HG02970 (cell line): ENCODE results near the gene KCNQ1OT1.

Experiments
- ATAC-seq: cut with Tn5 transposase; IDR thresholded peaks from one replicate; pipeline ENCODE4 v1.9.1; 2021; ENCODE audit warnings: mild to moderate bottlenecking, moderate library complexity, moderate number of reproducible peaks; ENCODE audit not compliant: unreplicated experiment, low FRiP score

KCNQ1OT1 gene

DNA sequence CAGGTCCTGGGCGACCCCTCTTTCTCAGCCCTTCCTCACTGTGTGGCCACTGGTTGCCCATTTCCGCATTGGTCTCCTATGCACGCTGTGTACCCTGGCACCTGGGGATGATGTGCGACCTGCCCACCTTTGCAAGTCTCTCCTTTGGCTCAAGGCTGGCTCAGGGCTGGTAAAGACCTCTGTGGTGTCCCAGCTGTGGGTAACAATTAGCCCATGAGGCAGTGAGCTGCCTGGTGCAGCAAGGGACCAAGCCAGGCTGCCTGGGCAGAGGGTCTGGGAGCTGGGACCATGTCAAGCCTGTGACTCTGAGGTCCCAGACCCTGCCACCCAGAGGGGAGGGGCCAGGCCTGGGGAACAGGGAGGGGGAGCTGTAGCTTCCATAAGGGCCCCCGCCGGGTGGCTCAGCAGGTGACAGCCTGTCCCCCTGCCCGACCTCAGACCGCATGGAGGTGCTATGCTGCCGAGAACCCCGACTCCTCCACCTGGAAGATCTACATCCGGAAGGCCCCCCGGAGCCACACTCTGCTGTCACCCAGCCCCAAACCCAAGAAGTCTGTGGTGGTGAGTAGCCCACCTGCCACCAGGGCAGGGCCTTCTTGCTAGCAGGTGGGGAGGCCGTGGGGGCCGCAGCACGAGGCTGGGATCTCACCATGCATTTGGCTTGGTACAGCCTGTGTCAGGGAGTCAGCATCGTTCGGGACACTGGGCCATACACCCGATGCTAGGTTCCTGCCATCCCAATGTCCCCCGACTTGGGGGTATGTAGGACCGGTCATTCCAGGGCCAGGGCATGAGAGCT, 112.5 kb downstream of the KCNQ1OT1 start:
- no peak for ATAC-seq

DNA sequence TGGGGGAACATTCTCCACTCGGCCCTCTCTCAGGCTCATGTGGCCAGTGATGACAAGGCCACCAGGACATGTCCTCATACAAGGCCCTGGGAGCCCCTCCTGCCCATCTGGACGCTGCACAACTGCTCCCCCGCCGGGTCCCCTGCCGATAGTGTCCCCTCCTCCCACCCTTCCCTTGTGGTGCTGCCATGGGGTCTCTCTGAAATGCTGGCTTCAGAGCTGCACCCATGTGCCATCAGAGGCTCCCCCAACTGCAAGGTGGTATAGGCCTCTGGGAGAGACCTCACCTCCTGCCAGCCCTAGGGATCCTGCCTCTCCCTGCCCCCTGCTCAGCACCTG, 113.0 kb downstream of the KCNQ1OT1 start:
- no peak for ATAC-seq

DNA sequence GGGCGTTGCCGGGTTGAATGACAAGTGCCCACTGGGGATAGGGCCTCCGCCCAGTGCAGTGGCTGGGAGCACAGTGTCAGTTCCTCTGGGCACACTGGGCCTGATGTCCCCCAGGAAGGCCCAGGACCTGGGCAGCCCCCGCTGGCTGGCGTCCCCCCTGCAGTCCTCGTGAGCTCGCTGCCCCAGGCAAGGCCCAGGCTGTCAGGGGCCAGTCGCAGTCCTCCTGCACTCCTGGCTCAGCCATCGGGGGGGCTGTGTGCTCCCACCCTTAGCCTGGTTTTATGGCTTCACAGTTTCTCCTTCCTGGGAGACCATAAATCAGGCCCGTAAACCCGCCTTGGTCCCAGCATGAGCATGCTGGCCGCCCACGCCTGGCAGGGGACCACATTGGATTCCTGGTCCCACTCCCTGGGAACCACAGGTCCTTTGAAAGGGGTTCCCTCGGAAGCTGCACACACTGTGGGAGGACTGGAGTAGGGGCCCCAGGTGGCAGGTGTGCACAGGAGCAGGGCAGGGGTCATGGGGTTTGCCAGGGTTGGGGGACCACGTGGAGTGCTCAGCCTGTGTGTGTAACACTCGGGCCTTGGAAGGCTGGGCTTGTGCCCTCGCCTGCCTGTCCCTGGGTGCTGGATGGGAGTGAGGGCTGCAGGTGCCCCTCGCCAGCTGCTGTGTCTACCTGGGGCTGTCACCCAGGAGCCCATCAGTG, 113.6 kb downstream of the KCNQ1OT1 start:
- ATAC-seq = no peak

DNA sequence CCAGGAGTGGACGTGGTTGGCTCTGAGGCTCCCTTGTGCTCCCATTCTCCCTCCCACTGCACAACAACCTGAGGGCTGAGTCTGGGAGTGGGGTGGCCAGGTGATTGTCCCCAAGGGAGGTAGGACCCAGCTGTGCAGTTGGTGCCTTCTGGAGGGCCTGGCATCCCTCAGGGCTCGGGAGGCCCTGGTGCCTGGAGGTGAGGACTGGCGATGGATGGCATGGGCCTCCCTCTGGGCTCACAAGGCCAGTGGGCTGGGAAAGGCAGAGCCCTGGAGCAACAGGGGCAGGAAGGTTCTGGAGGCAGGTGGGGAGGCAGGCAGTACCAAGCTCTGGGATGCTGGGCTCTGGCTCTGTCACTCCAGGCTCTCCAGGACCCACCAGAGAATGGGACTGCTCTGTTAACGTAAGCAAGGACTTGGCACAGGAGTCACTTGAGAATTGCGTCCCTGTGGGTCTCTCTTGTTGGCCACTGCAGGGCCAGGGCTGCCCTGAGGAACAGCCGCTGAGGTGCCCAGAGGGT, 114.2 kb downstream of the KCNQ1OT1 start:
- no peak for ATAC-seq

DNA sequence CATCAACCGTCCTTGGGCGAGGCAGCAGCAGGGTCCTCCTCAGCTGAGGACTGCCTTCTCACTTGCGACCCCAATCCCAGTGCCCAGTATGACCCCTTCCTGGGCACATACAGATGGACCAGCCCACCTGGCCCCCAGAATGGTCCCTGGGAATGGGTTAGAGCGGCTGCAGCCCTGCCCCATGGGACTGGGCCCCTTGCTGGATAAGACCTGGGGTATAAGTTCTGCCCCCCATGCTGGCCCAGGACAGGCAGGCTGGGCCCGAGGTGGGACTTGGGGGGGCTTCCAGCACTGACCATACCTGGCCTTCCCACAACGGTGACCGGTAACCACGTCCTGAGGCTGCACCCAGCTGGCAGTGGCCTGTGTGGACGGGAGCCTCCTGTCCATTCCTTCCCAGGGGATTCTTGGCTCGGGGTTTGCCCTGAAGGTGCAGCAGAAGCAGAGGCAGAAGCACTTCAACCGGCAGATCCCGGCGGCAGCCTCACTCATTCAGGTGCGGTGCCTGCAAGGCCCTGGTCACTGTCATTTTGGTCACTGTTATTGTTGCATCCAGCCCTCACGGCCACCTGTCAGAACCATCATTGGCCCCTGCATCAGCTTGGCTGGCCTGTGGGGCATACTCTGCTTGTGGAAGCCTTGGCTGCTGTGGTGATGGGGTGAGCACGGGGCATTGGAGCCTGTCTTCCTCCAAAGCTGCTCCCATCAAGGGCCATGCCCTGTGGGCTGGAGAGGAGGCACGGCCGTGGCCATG, 114.8 kb downstream of the KCNQ1OT1 start:
- ATAC-seq = no peak

DNA sequence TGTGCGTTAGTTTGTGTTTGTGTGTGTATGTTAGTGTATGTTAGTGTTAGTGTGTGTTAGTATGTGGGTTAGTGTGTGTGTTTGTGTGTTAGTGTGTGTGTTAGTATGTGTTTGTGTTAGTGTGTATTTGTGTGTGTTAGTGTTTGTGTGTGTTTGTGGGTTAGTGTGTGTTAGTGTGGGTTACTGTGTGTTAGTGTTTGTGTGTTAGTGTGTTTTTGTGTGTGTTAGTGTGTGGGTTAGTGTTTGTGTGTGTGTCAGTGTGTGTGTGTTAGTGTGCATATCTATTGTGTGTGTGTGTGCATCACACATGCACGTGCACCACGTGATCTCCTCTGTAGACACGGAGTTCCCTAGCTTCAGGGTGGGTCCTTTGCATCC, 115.4 kb downstream of the KCNQ1OT1 start:
- ATAC-seq = no peak

DNA sequence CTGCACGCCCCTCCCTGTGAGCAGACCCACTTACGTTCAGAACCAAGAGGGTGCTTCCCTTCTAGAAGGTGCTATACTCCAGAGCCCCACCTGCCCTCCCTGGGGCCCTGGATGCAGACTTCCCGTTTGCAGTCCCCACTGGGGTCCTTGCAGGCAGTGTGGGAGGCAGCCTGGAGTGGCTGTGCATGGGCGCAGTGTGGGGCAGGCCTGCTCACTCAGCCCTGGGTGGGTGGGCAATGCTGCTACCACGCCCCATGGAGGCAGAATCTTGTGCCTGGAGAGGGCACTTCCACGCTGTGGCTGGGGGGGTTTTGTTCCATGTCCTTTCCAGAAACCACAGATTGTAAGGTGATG, 116.2 kb downstream of the KCNQ1OT1 start:
- no peak for ATAC-seq

DNA sequence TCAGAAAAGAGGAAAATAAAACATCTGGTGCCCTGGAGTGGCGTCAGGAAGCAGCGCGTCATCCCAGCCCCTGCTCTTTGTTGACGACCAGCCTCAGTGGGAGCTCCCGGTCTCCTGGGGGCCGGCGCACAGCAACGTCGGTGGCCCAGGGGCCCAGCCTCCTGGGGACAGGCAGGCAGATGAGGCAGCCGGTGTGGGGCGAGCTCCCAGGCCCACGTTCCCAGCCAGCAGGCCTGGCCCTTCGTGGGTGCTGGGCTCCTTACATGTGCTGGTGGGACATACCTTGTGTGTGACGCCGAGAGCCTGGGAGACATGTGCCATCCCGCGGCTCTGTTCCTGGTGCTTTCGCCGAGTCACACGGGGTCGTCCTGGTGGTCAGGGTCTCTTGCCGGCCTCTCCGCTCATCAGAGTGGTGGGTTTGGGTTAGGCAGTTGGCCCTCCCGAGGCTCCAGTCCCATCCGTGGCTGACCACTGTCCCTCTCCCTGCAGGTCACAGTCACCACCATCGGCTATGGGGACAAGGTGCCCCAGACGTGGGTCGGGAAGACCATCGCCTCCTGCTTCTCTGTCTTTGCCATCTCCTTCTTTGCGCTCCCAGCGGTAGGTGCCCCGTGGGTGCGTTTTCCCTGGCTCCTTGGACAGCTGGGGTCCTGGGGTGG, 116.7 kb downstream of the KCNQ1OT1 start:
- ATAC-seq = no peak

DNA sequence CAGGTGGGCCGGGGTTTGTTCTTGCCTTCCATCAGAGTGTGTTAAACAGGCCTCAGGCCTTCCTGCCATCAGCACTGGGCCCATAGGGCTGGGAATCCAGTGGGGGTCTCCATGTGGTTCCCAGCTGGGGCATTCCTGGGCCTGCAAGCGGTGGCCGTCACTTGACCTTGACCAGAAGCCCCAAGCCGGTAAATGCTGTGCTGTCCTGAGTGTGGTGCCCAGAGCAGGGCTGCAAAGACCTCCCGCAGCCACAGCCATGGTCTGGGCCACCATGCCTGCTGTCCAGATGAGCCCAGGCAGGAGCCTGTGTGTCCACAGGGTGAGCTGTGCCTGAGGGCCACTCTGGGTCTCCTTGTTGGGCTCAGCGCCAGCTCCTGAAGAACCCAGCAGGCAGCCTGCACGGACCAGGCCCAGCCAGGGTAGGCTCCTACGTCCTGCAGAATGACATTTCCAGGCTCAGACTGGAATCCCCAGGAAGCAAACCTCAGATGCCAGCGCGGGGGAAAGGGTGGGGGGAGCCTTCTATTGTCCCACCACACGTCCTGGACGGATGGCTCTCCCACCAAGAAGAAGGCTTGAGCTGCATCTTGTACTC, 117.3 kb downstream of the KCNQ1OT1 start:
- no peak for ATAC-seq

DNA sequence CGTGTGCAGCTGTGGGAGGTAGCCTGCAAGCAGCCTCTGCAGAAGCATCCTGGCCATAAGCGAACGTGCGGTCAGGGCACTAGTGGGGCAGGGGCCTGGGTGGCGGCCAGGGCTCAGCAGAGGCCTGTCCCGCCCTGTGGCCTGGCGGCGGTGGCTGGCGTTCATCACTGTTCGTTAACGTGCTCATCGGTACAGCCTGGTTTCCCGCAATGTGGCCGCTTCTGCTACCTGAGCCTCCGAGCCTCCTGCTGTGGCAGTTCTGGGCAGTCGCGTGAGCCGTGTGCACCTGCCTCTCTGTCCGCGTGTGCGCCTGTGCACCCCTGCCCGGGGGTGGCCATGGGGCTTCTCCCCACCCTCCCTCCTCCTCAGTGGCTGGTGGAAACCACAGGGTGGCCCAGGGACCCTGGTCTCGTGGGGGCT, 117.9 kb downstream of the KCNQ1OT1 start:
- ATAC-seq = no peak

DNA sequence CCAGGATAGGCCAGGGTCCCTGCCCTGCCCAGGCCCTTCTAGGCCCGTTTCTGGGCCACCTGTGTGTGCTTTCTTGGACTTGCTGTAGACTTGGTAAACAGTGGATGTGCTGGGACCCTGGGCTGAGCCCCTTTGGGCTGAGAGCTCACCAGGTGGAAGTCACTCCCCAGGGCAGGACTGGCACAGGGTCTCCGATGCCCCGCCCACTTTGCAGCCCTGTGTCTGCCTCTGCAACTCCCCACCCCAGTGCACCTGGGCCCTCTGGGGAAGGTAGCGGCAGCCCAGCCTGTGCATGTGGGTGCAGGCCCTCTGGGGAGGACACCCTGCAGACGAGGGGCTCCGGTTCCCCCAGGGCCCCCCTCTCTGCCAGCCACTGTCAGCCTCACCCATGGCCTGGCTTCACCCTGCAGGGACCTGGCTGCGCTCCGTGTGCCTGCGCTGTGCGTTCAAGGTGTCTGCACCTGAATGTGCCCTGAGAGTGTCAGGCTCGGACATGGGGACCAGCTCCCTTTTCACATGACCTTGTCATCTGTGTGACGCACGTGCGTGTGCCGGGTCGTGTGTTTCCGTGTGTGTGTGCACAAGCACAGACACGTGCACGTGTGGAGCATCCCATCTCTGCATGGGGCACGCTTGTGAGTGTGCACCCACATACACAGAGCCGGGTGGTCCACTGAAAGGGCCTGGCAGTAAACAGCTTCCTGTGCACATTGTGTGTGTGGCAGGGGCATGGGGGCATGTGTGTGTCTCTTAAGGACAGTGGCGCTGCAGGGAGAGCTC, 118.5 kb downstream of the KCNQ1OT1 start:
- no peak for ATAC-seq

DNA sequence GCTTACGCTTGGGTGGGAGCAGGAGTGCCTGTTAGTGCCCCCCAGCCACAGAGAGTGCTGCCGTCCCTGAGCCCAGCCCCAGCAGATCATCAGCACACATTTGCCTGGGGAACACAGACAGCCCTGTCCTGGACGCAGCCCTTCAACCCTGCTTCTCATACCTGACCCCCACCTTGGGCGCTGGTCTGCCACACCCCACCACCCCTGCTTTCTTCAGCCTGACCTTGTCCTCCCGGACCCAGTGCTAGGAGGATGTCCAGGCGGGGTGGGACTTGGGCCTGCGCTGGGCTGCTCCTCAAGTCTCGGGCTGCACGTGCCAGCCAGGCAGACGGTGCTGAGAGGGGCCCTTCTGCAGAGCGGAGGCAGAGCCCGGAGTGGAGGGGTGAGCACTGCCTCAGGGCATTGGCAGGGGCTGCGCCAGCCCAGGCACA, 119.2 kb downstream of the KCNQ1OT1 start:
- ATAC-seq = no peak

DNA sequence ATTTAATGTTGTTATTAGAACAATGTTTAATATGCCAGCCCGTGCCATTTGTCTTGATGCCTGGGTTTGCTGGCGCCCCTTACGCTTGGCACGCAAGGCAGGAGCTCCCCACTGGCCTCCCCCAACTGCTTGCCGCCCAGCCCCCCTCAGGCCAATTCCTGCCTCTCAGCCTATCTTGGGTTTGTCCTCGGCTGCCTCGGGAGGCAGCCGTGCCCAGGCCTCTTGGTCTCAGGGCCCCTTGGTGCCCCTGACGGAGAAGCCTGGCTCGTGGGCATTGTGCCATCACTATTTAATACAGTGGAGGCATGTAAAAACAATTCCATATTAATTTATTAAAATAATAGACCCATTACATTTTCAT, 119.8 kb downstream of the KCNQ1OT1 start:
- no peak for ATAC-seq

DNA sequence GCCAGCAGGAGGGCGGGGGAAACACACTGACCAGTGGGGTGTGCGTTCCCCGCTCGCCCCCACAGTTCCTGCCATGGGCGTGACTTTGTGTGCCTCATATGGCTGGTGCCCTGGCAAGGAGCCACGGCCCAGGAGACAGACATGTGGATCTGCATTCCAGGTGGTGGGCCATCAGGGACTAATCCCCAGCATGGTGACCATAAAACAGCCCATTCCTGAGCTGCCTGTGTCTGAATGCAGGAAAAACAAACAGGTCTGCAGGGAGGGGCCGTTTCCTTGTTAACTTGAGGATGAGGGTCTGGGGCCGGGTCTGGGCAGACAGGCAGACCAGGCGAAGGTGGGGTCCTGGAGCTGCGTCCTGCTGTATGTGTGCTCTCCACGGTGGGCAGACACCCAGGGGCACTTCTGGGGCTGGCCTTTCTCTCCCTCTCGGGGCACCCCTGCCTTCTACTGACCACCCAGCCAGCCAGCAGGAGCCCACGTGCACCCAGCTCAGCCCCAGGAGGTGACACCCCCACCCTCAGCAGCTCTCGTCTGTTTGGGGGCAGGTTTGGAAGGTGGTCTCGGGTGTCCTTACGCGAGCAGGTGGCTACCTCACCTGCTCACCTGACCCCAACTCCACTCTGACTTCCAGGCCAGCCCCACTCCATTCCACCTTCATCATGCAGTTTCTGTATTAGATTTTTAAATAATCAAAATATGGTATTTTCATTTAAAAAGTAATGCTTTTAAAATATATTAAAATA, 120.3 kb downstream of the KCNQ1OT1 start:
- ATAC-seq = no peak

DNA sequence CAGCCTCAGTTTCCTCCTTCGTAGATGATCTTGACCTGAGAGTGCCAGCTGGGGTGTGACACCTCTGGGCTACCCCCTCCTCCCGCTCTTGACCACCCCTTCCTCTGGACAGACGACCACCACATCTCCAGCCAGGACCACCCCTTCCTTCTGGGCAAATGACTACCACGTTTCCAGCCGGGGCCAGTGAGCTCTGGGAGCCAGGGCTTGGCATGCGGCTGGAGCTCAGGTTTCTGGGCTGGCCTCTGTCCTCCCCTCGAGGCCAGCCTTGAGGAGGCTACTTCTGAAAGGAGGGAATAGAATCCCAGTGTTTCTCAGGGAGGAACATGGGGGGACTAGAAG, 120.9 kb downstream of the KCNQ1OT1 start:
- ATAC-seq = no peak

DNA sequence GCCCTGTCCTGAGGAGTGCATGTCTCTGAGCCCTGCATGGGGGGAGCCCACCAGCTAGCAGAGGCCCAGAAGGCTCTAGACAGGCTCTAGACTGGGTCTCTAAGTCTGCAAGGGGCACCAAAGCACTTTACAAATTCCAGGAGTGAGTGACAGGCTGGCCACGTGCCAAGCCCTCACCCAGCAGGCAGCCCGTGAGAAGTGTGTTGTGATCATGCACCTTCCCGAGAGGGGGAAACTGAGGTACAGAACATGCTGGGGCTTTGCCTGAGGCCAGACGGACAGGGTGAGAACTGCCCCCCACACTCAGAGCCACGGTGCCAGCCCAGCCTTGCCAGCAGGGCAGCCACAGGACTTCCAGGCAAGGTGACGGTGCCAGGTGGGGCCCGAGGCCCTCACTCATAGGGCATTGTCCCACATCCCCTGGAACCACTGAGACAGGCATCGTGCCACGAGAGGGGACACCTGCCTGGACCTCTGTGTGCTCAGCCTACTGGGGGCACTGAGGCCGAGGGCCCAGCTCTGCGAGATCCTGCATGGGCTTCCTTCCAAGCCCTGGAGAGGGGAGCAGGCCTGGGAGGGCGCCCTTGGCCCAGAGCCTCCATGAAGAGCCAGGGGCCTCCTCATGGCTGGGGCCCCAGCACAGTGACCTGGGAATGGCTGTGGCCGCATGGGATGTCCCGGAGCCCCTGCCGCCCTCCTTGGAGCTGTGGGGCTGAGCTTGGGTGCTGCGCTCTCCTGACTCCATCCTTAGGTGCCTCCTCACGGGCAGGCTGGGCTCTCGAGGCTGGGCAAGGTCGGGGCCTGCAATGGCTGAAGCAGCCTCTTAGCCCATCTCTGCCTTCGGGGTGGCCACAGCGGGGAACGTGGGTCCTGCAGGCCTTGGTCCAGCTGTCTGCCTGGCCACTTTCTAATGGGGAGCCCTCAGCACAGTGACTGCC, 121.5 kb downstream of the KCNQ1OT1 start:
- no peak for ATAC-seq

DNA sequence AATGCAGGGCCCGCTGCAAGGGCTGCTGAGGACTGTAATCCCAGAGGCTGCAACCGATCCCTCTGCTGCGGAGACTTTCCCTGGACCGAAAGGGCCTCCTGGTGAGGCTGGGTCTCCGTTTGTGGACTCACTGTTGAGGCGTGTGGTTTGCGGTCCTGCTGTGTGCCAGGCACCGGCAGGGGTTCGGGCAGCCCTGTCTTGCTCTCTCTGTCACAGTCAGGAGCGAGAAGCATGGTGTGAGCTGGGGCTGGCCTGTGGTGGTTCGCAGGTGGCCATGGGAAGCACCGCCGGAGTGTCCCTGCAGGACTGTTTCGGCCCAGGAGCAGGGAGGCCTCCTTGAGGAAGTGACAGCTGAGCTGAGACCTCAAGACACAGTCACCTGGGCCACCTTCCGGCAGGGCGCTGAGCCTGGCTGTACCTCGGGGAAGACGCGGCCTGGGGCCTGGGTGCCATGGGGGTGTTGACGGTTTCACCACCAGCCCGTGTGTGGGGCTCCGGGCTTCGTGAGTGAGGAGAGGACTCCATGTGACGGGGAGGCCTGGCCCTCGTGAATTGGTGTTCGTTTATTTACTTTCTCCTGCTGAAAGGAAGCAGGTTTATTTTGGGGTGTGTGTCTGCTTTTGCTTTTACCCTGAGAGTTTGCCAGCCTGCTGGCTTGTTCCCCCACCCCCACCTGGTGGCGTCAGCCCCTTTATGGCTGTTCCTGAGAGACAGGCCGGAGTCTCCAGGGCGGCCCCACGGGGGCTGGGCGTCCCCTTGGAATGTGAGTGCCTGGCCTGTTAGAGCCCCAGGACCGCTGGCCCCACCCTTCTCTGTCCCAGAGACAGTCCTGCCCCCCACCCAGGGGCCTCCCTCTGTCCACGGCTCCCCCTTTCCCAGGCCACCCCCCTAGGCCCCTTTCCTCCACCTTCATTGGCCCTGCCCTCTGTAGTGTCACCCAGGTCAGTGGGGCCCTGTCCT, 122.5 kb downstream of the KCNQ1OT1 start:
- ATAC-seq = no peak
